NB4 (cell line): ENCODE measurements around the gene SMAD7.

Source experiments
- DNase-seq: peaks from one replicate; pipeline ENCODE4 v3.0.0; 2010; ENCODE audit warnings: low read depth
- H3K4me3 ChIP-seq: one replicate; pipeline ENCODE4 v1.5.1; 2011; ENCODE audit warnings: mild to moderate bottlenecking, low read depth, low read length, moderate library complexity
- MYC ChIP-seq: IDR thresholded peaks from 2 replicates; pipeline ENCODE4 v1.6.1; 2011; ENCODE audit warnings: low read depth, low read length
- POLR2A ChIP-seq: IDR thresholded peaks from 2 replicates; pipeline ENCODE4 v1.6.1; 2011; ENCODE audit warnings: mild to moderate bottlenecking; ENCODE audit not compliant: insufficient read length; ENCODE audit errors: extremely low read depth
- TF ChIP-seq, protein P1 (sequence below): IDR thresholded peaks from one replicate; pipeline ENCODE4 v1.5.1; 2012; ENCODE audit warnings: low read depth, low read length
- TF ChIP-seq, protein P2 (sequence below): IDR thresholded peaks from 2 replicates; pipeline ENCODE4 v1.6.1; 2011; ENCODE audit warnings: low read depth, low read length

SMAD7 gene

DNA sequence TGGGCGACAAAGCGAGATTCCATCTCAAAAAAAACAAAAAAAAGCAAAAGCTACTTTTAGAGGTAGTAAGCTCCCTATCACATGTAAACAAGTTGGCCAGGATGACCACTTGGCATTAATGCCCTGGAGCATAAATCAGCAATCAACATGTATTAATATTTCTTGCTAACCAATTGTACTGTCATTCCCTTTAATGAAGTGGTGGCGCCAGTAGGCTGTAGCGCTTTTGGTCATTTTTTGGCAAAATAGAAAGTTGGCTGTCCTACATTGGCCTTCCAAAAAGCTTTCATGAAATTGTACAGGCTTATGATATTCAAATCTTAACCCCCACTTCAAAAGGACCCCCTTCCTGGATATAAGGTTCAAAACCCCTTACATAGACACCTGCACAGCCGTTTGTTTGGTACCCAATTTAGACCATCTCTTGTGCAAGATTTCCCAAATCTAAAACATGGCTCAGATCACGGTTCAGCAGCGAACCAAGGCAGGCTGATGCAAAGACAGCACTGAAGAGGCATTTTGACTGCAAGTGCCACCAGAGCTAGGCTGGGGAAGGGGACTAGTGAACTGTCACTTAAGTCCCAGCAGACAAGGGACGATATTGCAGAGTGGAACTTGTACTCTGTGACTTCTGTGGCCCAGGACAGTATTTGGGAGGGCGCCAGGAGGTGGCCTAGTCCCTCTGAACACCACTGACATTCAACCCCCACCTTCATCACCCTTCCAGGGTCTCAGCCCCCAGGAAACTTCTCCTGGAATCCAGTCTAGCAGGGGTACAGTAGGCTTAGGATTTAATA, 31.9 kb downstream of the SMAD7 start:
- no peak overlapping the region for H3K4me3 ChIP-seq
- DNase-seq: no peak
- no peak for TF ChIP-seq MYC
- TF ChIP-seq, protein P1, sequence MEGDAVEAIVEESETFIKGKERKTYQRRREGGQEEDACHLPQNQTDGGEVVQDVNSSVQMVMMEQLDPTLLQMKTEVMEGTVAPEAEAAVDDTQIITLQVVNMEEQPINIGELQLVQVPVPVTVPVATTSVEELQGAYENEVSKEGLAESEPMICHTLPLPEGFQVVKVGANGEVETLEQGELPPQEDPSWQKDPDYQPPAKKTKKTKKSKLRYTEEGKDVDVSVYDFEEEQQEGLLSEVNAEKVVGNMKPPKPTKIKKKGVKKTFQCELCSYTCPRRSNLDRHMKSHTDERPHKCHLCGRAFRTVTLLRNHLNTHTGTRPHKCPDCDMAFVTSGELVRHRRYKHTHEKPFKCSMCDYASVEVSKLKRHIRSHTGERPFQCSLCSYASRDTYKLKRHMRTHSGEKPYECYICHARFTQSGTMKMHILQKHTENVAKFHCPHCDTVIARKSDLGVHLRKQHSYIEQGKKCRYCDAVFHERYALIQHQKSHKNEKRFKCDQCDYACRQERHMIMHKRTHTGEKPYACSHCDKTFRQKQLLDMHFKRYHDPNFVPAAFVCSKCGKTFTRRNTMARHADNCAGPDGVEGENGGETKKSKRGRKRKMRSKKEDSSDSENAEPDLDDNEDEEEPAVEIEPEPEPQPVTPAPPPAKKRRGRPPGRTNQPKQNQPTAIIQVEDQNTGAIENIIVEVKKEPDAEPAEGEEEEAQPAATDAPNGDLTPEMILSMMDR: no peak
- TF ChIP-seq, protein P2, sequence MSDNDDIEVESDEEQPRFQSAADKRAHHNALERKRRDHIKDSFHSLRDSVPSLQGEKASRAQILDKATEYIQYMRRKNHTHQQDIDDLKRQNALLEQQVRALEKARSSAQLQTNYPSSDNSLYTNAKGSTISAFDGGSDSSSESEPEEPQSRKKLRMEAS: no peak
- no peak for TF ChIP-seq POLR2A

DNA sequence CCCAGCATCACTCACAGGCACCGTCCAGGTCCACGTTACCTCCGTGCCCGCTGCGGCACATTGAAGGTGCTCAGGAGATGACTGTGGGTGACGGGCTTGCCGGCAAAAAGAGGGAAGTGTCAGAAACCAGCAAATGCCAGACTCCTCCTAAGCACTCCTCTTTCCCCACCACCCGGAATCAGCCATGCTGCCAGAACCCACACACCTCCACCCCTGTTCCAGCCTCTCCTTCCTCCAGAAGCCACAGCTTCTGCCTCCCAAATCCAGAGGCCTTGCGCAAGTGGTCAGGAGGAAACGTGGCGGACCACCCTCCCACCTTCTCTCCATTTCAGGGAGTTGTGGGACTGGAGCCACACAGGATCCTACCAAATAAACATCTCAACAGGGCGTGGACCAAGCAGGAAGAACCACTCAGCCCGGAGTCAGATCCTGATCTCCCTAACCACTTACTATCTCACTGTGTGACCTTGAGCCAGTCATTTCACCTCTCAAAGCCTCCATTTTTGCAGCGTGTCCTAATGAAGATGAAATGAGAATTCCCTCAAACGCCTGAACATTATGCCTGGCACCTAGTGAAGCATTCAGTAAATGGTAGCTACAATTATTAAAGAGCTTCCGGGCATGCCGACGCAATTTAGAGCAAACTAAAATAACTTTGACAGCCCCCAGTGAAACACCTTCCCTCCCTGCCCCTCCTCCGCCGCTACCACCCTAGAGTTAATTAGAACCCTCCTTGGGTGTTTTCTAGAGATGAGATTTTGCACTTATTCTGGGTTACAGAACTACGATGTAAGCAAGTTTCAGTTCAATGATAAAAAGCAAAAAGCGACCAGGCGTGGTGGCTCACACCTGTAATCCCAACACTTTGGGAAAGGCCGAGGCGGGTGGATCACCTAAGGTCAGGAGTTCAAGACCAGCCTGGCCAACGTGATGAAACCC, 32.9 kb downstream of the SMAD7 start:
- H3K4me3 ChIP-seq: no peak overlapping the region
- peak; percentile 44 for DNase-seq
- TF ChIP-seq, protein P2: no peak
- TF ChIP-seq MYC (no peak), POLR2A (no peak)
- TF ChIP-seq, protein P1: no peak

DNA sequence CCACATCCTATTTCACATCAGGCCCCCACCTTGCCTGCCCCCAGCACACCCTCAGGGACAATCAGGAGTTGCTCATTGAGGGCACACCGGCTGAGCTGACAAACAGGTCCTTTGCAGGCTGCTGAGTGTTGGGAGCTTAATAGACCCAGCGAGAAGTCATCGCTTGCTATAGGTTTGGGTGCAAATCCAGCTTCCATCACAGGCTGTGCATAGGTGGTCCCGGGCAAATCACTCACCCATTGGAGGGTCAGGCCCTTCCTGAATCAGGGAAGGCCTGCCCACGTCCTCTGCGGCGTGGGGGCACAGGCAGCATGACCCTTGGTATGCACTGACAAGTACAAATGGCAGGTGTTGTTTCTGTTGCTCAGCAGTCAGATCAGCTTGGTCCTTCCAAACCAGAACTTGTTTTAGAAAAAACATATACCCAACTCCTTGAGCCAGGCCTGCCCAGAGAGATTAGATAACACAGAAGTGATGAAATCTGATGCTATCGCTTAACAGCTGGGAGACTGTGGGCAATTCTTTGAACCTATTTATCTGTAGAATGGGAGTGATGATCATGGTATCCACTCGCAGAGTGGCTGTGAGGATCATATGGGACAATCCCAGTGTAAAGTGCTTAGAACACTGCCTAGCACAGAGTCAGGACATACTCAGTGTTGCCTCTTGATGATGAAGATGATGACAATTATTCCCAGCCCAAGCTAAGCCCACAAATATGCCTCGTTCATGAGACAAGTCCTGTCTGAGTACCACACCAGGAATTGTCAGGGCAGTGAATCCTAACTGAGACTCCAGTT, 34.9 kb downstream of the SMAD7 start:
- TF ChIP-seq MYC (no peak), POLR2A (no peak)
- TF ChIP-seq, protein P2: no peak
- TF ChIP-seq, protein P1: no peak
- H3K4me3 ChIP-seq: no peak overlapping the region
- DNase-seq: peak; percentile 74

DNA sequence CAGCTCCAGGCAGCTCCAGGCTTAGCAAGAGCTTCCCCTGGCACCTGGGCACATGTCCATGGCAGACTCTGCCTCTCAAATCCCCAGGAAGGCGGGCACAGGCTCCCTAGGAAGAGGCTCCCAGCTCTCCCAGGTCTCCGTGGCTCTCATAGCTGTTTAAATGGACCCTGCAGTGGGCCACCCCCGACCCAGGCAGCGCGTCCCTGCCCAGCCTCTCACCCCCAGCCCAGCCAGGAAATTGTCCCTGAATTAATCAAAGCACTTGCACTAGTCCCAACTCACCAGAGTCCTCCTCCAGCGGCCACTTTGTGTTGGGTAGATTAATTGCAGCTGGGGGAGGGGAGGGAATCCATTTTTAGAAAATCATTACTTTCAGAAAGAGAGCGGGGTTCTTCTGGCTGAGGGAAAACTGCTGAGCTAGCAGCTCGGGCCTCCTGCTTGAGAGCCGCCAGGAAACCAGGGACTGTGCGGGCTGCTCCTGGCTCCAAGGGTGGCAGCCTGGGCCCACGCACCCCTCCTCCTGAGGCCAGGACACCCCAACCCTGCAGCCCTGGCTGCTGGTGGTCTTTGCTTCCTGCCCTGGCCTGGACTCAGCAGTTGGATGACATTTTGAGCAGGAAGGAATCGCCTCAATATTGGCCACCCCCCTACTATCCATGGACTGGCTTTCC, 36.0 kb downstream of the SMAD7 start:
- H3K4me3 ChIP-seq: no peak overlapping the region
- DNase-seq: no peak
- TF ChIP-seq MYC: no peak
- TF ChIP-seq, protein P1: no peak
- no peak for TF ChIP-seq POLR2A
- TF ChIP-seq, protein P2: no peak

DNA sequence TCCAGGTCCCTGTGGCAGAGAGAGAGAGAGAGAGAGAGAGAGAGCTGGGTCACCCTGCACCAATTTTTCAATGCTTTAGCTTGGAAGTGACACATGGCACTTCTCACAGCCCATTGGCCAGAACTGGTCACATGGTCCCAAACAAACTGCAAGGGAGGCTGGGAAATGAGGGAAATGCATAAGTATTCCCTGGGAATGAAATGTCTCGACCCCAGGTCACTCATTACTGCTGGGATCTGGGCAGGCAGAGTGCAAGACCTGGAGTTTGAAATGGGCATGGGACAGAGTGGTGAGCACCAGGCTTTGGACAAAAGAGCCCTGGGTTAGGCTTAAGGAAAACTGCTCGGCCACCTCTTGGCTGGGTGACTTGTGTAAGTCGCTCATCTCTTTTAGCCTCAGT, 37.0 kb downstream of the SMAD7 start:
- no peak overlapping the region for H3K4me3 ChIP-seq
- no peak for DNase-seq
- TF ChIP-seq MYC (no peak), POLR2A (no peak)
- TF ChIP-seq, protein P1: no peak
- TF ChIP-seq, protein P2: no peak
